Raji (cell line): Measurements from ENCODE around the gene FHOD3.

Experiments
- POLR2A ChIP-seq: IDR thresholded peaks from 2 replicates; pipeline ENCODE4 v1.6.1; 2011; ENCODE audit warnings: low read depth, low read length, control low read depth; ENCODE audit not compliant: insufficient read depth

The FHOD3 gene

DNA sequence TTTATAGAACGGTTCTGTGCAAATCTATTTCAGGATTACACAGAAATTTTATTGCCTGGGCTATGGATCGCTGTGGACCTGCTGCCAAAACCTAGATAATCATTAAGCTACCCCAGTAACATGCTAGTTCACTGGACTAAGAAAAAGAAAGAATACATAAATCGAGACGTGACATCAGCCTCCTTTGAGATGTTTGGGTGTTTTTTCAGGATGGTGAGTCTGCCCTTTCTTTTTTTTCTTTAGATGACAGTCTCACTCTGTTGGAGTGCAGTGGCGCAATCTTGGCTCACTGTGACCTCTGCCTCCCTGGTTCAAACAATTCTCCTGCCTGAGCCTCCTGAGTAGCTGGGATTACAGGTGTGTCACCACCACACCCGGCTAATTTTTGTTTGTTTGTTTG lies 52.0 kb downstream of the FHOD3 start:
- TF ChIP-seq POLR2A = no peak

DNA sequence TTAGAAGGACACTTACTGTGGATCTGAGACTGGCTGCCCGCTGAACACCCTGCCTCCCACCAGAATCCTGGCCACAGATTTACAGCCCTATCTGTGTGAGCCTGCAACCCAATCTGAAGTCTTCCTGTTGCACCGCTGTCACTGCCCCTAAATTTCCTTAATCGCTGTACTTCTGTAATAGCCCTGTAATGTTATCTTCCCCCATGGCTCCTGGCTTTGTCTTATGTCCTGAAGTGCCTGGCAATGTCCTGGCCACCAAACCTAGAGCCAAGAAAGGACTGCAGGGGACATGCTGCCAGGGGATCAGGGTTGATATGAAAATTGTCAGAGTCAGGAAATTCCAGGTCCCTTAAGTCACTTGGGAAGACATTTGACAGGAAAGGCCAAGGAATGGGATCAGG lies 52.7 kb downstream of the FHOD3 start:
- no peak for TF ChIP-seq POLR2A

DNA sequence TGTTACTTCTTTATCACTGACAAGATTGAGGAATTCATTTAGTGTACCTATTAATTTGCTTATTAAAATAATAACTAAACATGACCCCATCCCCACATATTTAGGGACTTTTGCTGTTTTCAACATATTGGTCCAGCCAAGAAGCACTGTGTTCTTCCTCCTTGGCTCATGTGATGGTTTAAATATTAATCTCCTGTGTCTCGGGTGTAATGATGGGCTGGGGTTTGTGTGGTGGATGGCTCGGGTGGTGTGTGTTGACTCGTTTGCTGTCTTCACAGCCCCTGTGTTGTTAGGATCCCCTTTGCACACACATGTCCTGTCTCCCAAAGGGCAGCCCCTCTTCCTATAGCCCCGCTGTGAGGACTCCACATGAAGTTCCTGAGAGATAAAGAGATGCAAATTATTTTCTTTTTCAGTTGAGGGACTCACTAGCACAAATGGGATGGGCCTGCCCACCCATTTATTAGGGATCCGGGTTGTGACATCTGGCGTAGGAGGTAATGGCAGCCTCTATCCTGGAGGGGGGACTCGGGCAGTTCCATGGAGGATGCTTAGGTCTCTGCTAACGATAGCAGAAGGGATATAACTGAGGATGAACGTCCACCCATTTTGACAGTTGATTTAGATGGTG lies 53.4 kb downstream of the FHOD3 start:
- no peak for TF ChIP-seq POLR2A

DNA sequence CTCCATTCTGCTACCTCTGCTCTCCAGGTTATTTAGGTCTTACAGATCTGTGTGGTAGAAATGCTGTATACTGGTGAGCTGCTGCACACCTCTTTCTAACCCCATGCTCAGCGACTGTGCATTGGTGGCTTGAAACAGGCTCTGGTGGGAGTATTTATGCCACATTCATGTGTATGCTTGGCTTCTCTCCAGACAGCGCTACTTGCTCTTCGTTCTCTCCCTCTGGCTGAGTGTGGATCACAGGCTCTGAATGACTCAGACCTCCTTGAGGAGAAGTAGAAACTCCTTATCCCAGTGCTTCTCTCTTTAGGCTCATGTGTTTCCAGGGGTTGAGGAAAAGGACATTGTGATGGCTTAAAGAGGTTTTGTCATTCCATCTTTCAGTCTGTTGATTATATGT lies 54.9 kb downstream of the FHOD3 start:
- TF ChIP-seq POLR2A = no peak

DNA sequence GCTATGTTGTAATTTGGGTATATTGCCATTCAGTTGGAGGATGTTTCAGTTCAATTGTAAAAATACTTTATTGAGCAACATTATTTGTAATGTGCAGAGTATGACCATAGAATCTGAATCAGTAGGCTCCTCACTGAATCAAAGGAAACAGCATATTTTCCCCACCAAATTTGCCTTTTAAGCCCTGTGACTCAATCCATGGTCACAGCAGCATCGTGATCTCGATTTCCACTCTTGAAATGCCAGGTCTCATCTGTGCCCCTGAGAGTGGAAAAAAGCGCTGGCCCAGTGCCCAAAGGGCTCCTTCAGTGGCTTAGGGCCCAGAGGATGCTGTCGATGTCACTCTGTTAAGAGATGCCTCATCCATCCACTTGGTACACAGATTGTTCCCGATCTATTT lies 57.5 kb downstream of the FHOD3 start:
- TF ChIP-seq POLR2A = no peak

DNA sequence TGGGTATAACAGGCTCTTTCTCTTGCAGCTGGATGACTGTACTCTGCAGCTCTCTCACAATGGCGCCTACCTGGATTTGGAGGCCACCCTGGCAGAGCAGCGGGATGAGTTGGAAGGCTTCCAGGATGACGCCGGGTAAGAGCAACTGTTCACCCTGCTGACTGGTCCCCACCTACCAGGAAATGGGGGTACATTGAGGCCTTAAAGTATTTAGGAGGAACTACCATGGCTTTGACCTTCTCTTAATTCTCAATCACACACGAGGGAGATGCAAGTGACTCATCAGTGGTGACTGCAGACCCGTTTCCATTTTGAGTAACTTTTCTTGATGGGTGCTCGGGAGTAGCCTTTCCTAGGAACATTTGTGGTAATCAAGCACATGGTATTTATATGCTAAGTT lies 58.0 kb downstream of the FHOD3 start:
- no peak for TF ChIP-seq POLR2A

DNA sequence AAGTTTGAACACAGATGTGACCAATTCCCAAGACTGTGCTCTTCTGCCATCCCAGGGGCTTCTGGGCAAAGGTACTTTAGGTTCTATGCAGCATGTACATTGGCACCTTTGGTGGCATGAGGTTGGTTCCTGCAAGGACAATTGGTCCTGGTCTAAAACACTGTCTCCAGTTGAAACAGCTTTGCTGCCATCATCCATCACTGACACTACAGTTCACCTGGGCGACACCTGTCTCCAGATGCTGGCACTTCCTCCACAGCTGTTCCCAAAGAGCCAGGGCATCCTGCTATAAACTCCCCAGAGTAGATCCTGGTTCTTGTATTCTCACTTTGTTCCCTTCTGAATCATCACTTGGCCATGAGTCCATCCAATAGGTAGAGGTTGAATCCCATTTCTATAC lies 60.6 kb downstream of the FHOD3 start:
- TF ChIP-seq POLR2A = no peak

DNA sequence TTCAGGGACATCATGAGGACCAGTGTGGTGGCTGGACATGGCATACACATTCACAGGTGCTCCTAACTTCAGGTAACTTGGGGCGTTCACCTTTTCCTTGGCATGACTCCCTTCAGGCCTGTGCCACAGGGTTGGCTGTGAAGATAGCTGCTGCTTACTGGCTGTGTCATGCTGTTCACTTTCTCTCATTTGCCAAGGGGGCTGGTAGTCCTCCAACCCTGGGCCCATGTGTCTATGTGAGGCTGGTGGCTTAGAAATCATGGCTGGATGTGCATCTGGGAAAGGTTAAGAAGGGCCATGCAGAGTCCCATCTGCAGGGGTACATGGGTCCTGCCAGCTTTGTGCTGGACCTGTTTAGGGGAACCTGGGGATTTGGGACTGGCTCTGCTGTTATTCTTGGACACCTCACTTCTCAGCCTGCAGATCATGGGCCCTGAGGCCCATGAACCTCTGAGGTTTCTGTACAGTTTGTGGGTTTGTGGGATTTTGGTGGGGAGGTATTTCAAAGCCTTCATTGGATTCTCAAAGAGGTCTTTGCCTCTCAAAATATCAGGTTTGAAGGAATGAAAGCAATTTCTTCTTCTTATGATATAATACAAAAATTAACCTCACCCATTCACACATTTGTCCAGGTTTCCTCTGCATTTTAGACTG lies 62.9 kb downstream of the FHOD3 start:
- TF ChIP-seq POLR2A = no peak

DNA sequence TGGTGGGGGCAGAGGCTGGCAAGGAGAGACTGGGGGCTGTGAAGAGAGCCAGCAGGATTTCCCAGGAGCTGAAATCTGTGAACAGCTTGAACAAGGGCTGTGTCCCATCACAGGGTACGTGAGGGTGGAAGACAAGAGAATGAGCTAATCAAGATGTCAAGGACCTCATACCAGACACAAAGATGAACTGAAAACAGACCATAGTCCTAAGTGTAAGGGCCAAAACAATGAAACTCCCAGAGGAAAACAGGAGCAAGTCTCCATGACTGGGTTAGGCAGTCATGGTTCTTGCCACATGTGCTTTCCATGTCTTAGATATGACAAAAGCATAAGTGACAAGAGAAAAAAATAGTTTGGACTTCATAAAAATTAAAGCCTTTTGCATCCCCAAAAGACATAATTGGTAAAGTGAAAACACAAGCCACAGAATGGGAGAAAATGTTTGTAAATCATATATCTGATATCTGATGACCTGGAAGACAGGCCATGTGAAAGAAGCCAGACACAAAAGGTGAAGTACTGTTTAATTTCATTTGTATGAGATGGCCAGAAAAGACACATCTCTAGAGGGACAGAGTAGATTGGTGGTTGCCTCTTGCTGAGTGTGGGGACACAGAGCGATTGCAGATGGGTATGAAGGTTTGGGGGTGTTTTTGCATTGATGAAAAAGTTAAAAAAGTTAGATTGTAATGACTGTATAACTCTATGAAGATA lies 67.6 kb downstream of the FHOD3 start:
- TF ChIP-seq POLR2A = no peak

DNA sequence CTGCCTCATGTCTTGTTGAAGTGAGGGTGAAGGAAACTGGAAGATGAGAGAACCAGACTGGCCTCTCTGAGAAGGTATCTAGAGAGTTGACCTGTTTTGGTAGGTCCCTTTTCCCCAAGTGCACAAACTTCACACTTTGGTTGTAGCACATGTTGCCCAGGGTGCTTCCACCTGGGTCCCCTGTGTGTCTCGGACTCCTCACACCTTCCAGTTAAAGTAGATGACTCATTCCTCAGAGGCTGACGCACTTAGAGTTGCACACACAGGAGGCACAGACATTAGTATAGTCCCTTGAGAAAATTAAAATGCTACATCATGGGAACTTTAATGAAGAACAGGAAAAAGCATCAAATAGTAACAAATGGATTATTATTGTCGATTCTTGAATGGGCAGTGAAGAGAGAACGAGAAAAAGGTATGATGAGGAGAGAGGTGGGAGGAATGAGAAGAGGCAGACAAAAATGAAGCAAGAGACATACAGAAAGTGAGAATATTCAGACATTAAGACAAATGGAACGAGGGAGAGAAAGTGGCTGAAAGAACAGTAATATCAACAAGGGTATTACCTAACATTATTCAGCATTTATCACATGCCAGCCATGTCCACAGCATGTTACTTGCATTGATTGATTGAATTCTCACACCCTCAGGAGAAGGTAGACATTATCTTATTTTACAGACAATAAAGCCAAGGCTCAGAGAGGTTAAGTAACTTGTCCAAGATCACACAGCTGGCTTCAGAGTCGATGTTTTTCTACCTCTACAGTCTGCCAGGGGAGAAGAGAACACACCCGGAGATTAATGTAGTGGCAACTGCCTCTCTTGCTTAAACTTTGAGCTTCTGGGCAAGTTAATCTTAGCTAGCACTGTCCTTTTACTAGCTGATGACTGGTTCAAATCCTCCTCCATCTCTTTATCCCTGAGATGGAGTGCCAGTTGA lies 68.6 kb downstream of the FHOD3 start:
- no peak for TF ChIP-seq POLR2A

DNA sequence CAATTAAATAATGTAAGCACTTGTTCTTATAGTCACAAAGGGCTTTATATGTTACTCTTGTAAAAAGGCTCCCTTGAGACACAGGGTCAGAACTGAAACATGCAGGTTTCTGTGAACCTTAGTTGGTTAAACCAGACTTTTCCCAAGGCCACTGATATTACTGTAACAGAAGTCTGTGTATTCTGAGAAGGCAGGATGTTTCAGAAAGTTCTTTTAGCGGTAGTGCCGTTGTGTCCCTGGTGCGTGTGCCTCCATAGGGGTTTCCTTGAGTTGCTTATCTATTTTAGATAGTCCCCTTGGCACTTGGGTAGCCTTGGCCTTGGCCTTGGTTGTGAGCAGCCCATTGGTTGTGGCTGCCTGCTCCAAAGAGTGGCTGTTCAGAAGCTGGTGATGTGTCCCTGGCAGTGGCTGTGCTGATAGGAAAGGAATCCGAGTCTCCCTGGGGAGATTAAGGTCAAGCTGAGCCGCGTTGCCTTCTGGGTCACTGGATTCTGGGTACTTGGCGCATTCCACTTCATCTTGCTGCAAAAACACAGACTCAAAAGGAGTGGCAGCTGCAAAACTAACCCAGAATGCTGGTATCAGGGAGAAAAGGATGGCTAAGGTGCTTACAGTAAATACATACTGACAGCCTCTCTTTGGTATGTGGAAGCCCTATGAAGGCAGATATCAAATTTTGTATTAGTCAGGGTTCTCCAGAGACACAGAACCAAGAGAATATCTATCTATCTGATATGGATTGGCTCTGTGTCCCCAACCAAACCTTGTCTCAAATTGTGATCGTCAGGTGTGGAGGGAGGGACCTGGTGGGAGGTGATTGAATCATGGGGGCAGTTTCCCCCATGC lies 69.7 kb downstream of the FHOD3 start:
- no peak for TF ChIP-seq POLR2A

DNA sequence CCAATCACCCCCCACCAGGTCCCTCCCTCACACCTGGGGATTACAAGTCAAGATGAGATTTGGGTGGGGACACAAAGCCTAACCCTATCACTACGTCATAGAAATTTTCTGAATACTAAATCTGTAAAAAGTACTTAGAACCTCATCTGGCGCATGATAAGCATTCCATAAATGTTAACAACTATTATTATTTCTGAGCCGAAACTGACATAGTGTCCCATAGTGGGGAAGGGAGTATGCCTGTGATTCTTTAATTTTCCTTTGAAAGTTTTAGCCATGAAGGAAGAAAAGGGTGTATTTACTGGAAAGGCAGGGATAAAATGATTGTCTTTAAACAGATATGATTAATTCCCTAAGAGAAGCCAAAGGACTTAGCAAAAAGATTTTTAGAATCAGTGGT lies 71.4 kb downstream of the FHOD3 start:
- no peak for TF ChIP-seq POLR2A

DNA sequence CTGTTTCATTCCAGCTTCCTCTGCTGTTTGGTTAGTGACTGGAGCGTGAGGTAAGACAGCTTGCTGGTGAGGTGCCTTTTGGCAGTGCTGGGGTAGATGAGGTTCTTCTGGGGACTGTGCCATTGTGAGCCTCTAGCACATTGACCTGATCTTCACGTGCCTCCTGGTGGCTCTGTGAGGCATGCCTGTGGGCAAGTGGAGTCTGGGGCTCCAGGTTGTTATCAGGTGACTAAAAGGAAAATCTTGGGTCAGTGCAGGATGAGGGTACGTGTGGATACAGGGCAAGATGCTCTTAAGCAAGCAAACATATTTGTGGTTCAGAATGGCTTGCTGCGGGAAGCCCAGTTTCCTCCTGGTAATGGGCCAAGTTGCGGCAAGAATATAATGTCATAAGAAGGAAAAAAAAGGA lies 75.4 kb downstream of the FHOD3 start:
- no peak for TF ChIP-seq POLR2A

DNA sequence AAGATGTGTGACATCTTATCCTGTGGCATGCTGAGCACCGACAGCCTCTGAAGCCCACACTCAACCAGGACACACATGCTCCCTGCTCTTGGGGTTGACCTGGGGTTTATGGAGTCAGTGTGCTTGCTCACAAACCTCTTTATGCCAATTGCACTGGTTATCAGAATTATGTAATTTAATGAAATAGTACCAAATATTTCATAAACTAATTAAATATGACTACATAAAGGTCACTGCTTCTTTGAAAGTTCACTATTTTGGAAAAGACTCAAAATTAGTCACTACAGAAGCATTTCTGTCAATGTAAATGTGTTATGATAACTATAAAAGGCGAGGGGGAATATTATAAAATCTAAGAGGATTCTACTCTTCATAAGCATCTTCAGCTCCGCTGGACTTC lies 76.7 kb downstream of the FHOD3 start:
- TF ChIP-seq POLR2A = no peak
